ENCODE data around the gene NUDT22.

DNA sequence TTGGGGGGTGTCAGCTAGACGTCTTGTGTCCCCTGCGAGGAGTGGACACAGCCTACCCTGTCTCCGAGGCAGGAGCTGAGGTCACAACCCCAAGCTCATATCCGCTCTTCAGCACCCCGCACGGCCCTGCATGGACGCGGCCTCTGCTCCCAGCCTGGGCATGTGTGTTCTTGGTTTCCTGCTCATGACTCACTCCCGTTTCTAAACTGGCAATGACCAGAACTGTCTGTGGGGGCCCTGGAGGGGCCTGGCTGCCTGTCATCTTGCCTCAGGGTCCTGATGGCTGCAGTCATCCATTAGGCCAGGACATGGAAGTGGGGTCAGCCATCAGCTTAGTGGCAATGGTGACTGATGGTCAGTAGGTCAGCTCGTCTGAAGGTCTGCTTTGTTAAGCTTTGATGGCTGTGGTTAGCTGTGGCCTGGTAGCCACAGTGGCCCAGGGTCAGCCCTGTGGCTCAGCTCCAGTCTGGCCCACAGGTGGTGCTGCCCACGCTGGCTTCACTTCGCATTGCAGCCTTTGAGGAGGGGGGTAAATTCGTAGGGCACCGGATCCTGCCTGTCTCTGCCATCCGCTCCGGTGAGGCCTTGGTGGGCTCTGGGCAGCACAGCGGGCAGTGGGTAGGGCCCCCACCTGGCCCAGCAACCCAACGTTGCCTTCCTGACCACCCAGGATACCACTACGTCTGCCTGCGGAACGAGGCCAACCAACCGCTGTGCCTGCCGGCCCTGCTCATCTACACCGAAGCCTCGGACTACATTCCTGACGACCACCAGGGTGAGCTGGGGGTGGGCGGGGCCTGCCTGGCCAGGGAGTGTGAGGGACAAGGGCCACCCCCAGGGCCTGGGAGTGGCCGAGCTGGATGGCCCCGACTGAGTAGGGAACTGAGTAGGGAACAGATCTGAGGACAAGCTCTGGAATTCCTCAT lies 37.2 kb downstream of the NUDT22 start:
- TF ChIP-seq CTCF (conservative IDR thresholded peaks at IDR 0.05; ENCODE audit: low read depth in 2 of 2) (no peak), CREB1 (CRISPR knock-in tag; IDR thresholded peaks at IDR 0.05; ENCODE audit: low read depth) (no peak), EZH2 (IDR thresholded peaks at IDR 0.05; ENCODE audit: low read depth, unreplicated experiment) (no peak), NANOG (IDR thresholded peaks at IDR 0.05; ENCODE audit: borderline replicate concordance) (no peak), ZNF114 (CRISPR knock-in tag; IDR thresholded peaks at IDR 0.05) (no peak), POLR2AphosphoS5 (IDR thresholded peaks at IDR 0.05; ENCODE audit: low read depth) (no peak), EZH2phosphoT487 (IDR thresholded peaks at IDR 0.05; ENCODE audit: unreplicated experiment) (no peak), REST (IDR thresholded peaks at IDR 0.05; ENCODE audit: unreplicated experiment) (no peak)

All from GM23338 (cell line).